ENCODE data around the gene AMFR.

AMFR gene

GRCh38 chr16:56347166-56347565 is 78.2 kb downstream of the AMFR start:
- DNase-seq (ENCODE audit: low spot score): no peak

GRCh38 chr16:56346131-56346890 is 79.0 kb downstream of the AMFR start:
- no peak for DNase-seq (ENCODE audit: low spot score)

GRCh38 chr16:56345406-56346050 is 79.8 kb downstream of the AMFR start:
- DNase-seq (ENCODE audit: low spot score): no peak

- DNase-seq (ENCODE audit: low spot score): no peak
These were observed 80.6 kb downstream of the AMFR start for GRCh38 chr16:56344518-56345405.

GRCh38 chr16:56343661-56344517 is 81.5 kb downstream of the AMFR start:
- no peak for DNase-seq (ENCODE audit: low spot score)

- no peak for DNase-seq (ENCODE audit: low spot score)
These were observed 83.5 kb downstream of the AMFR start for GRCh38 chr16:56341656-56342399.

- no peak for DNase-seq (ENCODE audit: low spot score)
These were observed 84.4 kb downstream of the AMFR start for GRCh38 chr16:56340864-56341365.

- no peak for DNase-seq (ENCODE audit: low spot score)
These were observed 84.9 kb downstream of the AMFR start for GRCh38 chr16:56340416-56340815.

- DNase-seq (ENCODE audit: low spot score): no peak
These were observed 85.7 kb downstream of the AMFR start for GRCh38 chr16:56339431-56340195.

GRCh38 chr16:56338566-56339318 is 86.6 kb downstream of the AMFR start:
- no peak for DNase-seq (ENCODE audit: low spot score)

GRCh38 chr16:56337858-56338325 is 87.5 kb downstream of the AMFR start:
- no peak for DNase-seq (ENCODE audit: low spot score)

- no peak for DNase-seq (ENCODE audit: low spot score)
These were observed 88.1 kb downstream of the AMFR start for GRCh38 chr16:56337131-56337857.

GRCh38 chr16:56336711-56337110 is 88.6 kb downstream of the AMFR start:
- no peak for DNase-seq (ENCODE audit: low spot score)

- no peak for DNase-seq (ENCODE audit: low spot score)
These were observed 89.2 kb downstream of the AMFR start for GRCh38 chr16:56336071-56336688.

GRCh38 chr16:56334761-56335160 is 90.6 kb downstream of the AMFR start:
- no peak for DNase-seq (ENCODE audit: low spot score)

GRCh38 chr16:56332464-56333079 is 92.8 kb downstream of the AMFR start:
- no peak for DNase-seq (ENCODE audit: low spot score)

GRCh38 chr16:56331915-56332314 is 93.4 kb downstream of the AMFR start:
- DNase-seq (ENCODE audit: low spot score): no peak

GRCh38 chr16:56331399-56331798 is 93.9 kb downstream of the AMFR start:
- DNase-seq (ENCODE audit: low spot score): no peak

All from D341Med (cell line).